ENCODE measurements around the gene USP20.

DNA sequence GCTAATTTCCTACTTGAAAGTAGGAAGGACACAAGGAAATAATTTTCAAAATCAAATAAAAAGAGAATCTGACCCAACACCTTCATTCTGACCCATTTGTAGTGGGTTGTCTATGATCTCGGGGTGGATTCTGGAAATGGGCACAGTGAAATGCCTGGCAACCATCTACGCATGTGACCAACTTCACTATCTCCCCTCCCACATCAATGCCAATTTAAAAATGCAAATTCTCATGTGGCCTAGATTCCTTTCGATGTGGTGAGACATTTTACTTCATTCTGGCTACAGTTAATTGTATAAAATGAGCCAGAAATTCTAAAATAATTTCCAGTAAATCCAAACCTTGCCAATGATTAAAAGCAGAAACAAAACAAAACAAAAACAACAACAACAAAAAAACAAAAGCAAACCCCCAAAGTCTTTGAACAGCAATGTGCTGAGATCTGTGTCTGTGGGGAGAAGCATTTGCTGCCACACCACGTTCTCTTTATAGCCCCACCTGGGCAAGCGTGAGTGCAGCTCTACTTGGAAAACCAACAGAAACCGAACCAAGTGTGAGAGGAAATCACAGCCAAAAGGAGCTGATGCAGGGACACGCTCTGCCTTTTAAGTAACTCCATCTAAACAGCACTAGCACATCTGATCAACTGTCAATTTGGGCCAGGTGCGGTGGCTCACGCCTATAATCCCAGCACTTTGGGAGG lies 59.0 kb downstream of the USP20 start:
- no peak for TF ChIP-seq POLR2A (IDR thresholded peaks at IDR 0.05)
- TF ChIP-seq, protein P1, sequence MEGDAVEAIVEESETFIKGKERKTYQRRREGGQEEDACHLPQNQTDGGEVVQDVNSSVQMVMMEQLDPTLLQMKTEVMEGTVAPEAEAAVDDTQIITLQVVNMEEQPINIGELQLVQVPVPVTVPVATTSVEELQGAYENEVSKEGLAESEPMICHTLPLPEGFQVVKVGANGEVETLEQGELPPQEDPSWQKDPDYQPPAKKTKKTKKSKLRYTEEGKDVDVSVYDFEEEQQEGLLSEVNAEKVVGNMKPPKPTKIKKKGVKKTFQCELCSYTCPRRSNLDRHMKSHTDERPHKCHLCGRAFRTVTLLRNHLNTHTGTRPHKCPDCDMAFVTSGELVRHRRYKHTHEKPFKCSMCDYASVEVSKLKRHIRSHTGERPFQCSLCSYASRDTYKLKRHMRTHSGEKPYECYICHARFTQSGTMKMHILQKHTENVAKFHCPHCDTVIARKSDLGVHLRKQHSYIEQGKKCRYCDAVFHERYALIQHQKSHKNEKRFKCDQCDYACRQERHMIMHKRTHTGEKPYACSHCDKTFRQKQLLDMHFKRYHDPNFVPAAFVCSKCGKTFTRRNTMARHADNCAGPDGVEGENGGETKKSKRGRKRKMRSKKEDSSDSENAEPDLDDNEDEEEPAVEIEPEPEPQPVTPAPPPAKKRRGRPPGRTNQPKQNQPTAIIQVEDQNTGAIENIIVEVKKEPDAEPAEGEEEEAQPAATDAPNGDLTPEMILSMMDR (IDR thresholded peaks at IDR 0.05), result no peak

All from thyroid gland (tissue), 4 donors.